Inflammatory macrophage treated with lipopolysaccharide for 4 hours (primary cell): ENCODE measurements around the gene SRPK3.
A peak's percentile ranks its signal among the peaks of the same experiment; 100 is the strongest.

ENCODE experiments used
- DNase-seq: peaks from one replicate; pipeline ENCODE4 v3.0.0-alpha.2; 2020

Gene SRPK3

GRCh38 chrX:153789654-153790053, 8.8 kb downstream of the SRPK3 start:
- DNase-seq, result no peak

GRCh38 chrX:153791104-153791852, 10.4 kb downstream of the SRPK3 start:
- DNase-seq, result no peak

- DNase-seq, result no peak
Measured at GRCh38 chrX:153792368-153792767, 11.5 kb downstream of the SRPK3 start.

- peak; percentile 62 for DNase-seq
Measured at GRCh38 chrX:153793291-153793690, 12.4 kb downstream of the SRPK3 start.

- DNase-seq, result peak; percentile 92
Measured at GRCh38 chrX:153794018-153794896, 13.4 kb downstream of the SRPK3 start, which contains the start of the genes IDH3G and SSR4. Gene IDH3G (minus strand): TSS chrX:153794375. CDS start chrX:153794326, 49 bp downstream. Gene SSR4 (plus strand): TSS chrX:153794668. CDS start chrX:153794688, 20 bp downstream.

- DNase-seq, result no peak
Measured at GRCh38 chrX:153794897-153795816, 14.3 kb downstream of the SRPK3 start.

- no peak for DNase-seq
Measured at GRCh38 chrX:153797415-153798015, 16.7 kb downstream of the SRPK3 start.

- DNase-seq, result no peak
Measured at GRCh38 chrX:153799326-153799725, 18.5 kb downstream of the SRPK3 start.

- no peak for DNase-seq
Measured at GRCh38 chrX:153800177-153800722, 19.4 kb downstream of the SRPK3 start.

GRCh38 chrX:153800746-153801145, 19.9 kb downstream of the SRPK3 start:
- no peak for DNase-seq

- peak; percentile 24 for DNase-seq
Measured at GRCh38 chrX:153801669-153802068, 20.8 kb downstream of the SRPK3 start.

- DNase-seq, result no peak
Measured at GRCh38 chrX:153802513-153803045, 21.7 kb downstream of the SRPK3 start.

- DNase-seq, result no peak
Measured at GRCh38 chrX:153803211-153804099, 22.6 kb downstream of the SRPK3 start.

GRCh38 chrX:153804100-153804595, 23.3 kb downstream of the SRPK3 start:
- DNase-seq, result no peak

- DNase-seq, result no peak
Measured at GRCh38 chrX:153804621-153805020, 23.8 kb downstream of the SRPK3 start.

- DNase-seq, result no peak
Measured at GRCh38 chrX:153805436-153805835, 24.6 kb downstream of the SRPK3 start.

GRCh38 chrX:153806999-153807575, 26.2 kb downstream of the SRPK3 start:
- no peak for DNase-seq

- DNase-seq, result no peak
Measured at GRCh38 chrX:153807976-153808375, 27.1 kb downstream of the SRPK3 start.

GRCh38 chrX:153812220-153812619, 31.4 kb downstream of the SRPK3 start:
- DNase-seq, result no peak

GRCh38 chrX:153813161-153813560, 32.3 kb downstream of the SRPK3 start:
- DNase-seq, result no peak
